ENCODE data around the gene SGMS1. TPM values are rescaled to one million over a fixed set of nuclear protein-coding genes. Genes with fewer than 3 reads are reported as not detected.

SGMS1 gene
- total and polyA plus RNA-seq, 4 donors: 8.9 to 54.3 (median 22.2) TPM

DNA sequence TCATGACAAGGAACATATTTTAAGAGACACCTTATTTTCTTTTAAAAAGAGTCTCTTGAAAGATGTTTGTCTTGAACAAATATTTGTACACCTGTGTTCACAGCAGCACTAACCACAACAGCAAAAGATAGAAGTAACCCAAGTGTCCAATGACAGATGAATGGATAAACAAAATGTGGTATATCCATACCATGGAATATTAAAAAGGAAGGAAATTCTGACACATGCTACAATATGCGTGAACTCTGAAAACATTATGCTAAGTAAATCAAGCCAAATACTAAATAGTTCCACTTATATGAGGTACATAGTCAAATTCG is 17.8 kb downstream of the SGMS1 start:
- intact Hi-C loops (cut with DNase I): no loop called here
- ATAC-seq (ENCODE audit: low FRiP score): no peak
- H3K4me3 ChIP-seq (ENCODE audit: low read length in 2 of 2): no peak overlapping the region
- H3K27me3 ChIP-seq (ENCODE audit: control insufficient read depth in 1 of 2, insufficient read depth in 2 of 2, low read length in 1 of 2): no peaks in the 10 kb centered on the region
- no peak for DNase-seq
- peaks cover 3 to 8% of the 10 kb centered on the region in 2 donors for H3K4me1 ChIP-seq (ENCODE audit: control insufficient read depth in 1 of 2, insufficient read depth in 2 of 2, low read length in 2 of 2)
- no peaks in the 10 kb centered on the region for H3K9me3 ChIP-seq (ENCODE audit: control insufficient read depth, low read length)
- no peaks in the 10 kb centered on the region for H3K36me3 ChIP-seq (ENCODE audit: control insufficient read depth in 1 of 2, insufficient read depth in 2 of 2, low read length in 1 of 2)
- 97 to 98% methylated on average over 2 of the region's 2 CpGs for WGBS, 2 donors
- no peak overlapping the region for H3K27ac ChIP-seq (ENCODE audit: low read depth in 1 of 2, low read length in 2 of 2)

GRCh38 chr10:50605269-50605950 is 18.3 kb downstream of the SGMS1 start:
- Histone ChIP-seq H3K27ac (ENCODE audit: low read depth in 1 of 2, low read length in 2 of 2) (peak overlapping the region in 1 of 2 donors; percentile 33), H3K27me3 (ENCODE audit: control insufficient read depth in 1 of 2, insufficient read depth in 2 of 2, low read length in 1 of 2) (no peaks in the 10 kb centered on the region), H3K9me3 (ENCODE audit: control insufficient read depth, low read length) (no peaks in the 10 kb centered on the region), H3K4me3 (ENCODE audit: low read length in 2 of 2) (no peak overlapping the region), H3K4me1 (ENCODE audit: control insufficient read depth in 1 of 2, insufficient read depth in 2 of 2, low read length in 2 of 2) (peaks cover 3 to 8% of the 10 kb centered on the region in 2 donors), H3K36me3 (ENCODE audit: control insufficient read depth in 1 of 2, insufficient read depth in 2 of 2, low read length in 1 of 2) (no peaks in the 10 kb centered on the region)
- DNase-seq: no peak
- intact Hi-C loops (cut with DNase I): no loop called here
- 0 to 2% methylated on average over 1 of the region's 1 CpG for WGBS, 2 donors
- peak; percentile 84 for ATAC-seq (ENCODE audit: low FRiP score)

DNA sequence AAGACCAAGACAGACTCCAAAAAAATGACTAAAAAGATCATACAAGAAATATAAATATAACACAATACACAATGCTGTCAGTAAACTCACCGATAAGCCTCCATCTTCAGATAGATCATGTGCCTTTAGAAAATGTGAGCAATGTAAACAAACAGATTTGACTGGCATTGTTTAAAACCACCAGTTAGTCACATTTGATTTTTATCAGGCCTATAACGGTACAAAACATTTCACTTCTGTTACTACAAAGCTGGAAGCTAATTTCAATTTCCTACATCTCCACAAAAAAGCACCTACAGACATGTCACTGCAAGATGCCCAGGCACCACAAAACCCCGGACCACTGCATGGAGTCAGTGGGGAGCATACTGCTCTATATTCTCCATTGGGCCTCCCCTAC is 18.9 kb downstream of the SGMS1 start:
- DNase-seq (no peak), ATAC-seq (ENCODE audit: low FRiP score) (no peak)
- no peaks in the 10 kb centered on the region for H3K27me3 ChIP-seq (ENCODE audit: control insufficient read depth in 1 of 2, insufficient read depth in 2 of 2, low read length in 1 of 2)
- WGBS, 2 donors: 13 to 16% methylated on average over 3 of the region's 3 CpGs
- H3K36me3 ChIP-seq (ENCODE audit: control insufficient read depth in 1 of 2, insufficient read depth in 2 of 2, low read length in 1 of 2): no peaks in the 10 kb centered on the region
- no peaks in the 10 kb centered on the region for H3K9me3 ChIP-seq (ENCODE audit: control insufficient read depth, low read length)
- intact Hi-C loops (cut with DNase I): no loop called here
- H3K4me1 ChIP-seq (ENCODE audit: control insufficient read depth in 1 of 2, insufficient read depth in 2 of 2, low read length in 2 of 2): peaks cover 3 to 8% of the 10 kb centered on the region in 2 donors
- peak overlapping the region in 1 of 2 donors; percentile 49 for H3K27ac ChIP-seq (ENCODE audit: low read depth in 1 of 2, low read length in 2 of 2)
- no peak overlapping the region for H3K4me3 ChIP-seq (ENCODE audit: low read length in 2 of 2)

DNA sequence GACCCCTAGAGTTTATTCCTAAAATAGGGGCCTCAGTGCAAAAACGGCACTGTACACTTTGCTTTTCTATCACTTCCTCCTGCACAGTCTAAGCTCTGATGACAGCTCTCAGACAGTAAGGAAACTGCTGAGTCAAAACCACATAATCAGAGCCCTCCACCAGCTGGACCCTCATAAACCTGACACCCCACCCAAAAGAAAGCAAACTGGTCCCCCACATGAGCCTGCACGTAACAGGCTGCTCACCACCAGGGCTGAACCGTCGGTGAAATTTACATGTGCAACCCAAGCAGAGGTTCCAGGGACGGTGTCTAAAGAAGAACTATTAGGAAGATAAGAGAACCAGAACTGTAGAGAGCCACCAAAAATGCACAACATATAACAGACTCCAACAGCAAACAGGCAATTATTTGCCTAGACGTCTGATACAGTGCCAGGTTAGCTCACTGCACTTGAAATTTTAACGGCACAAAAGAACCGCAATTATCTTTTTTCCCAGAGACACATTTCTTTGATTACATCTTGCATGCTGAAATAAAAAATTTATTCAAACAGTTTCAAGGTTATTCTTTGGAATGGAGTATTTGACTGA is 19.6 kb downstream of the SGMS1 start:
- 11 to 16% methylated on average over 8 of the region's 8 CpGs for WGBS, 2 donors
- no peak overlapping the region for H3K4me3 ChIP-seq (ENCODE audit: low read length in 2 of 2)
- no peak overlapping the region for H3K27ac ChIP-seq (ENCODE audit: low read depth in 1 of 2, low read length in 2 of 2)
- intact Hi-C loops (cut with DNase I): no loop called here
- no peaks in the 10 kb centered on the region for H3K27me3 ChIP-seq (ENCODE audit: control insufficient read depth in 1 of 2, insufficient read depth in 2 of 2, low read length in 1 of 2)
- DNase-seq: no peak
- H3K4me1 ChIP-seq (ENCODE audit: control insufficient read depth in 1 of 2, insufficient read depth in 2 of 2, low read length in 2 of 2): peaks cover 3 to 8% of the 10 kb centered on the region in 2 donors
- ATAC-seq (ENCODE audit: low FRiP score): no peak
- H3K9me3 ChIP-seq (ENCODE audit: control insufficient read depth, low read length): no peaks in the 10 kb centered on the region
- H3K36me3 ChIP-seq (ENCODE audit: control insufficient read depth in 1 of 2, insufficient read depth in 2 of 2, low read length in 1 of 2): no peaks in the 10 kb centered on the region

GRCh38 chr10:50603151-50603850 is 20.5 kb downstream of the SGMS1 start:
- peak overlapping the region in 1 of 2 donors; percentile 24 for H3K27ac ChIP-seq (ENCODE audit: low read depth in 1 of 2, low read length in 2 of 2)
- no peaks in the 10 kb centered on the region for H3K27me3 ChIP-seq (ENCODE audit: control insufficient read depth in 1 of 2, insufficient read depth in 2 of 2, low read length in 1 of 2)
- peaks cover 3 to 8% of the 10 kb centered on the region in 2 donors for H3K4me1 ChIP-seq (ENCODE audit: control insufficient read depth in 1 of 2, insufficient read depth in 2 of 2, low read length in 2 of 2)
- intact Hi-C loops (cut with DNase I): no loop called here
- ATAC-seq (ENCODE audit: low FRiP score): no peak
- no peak for DNase-seq
- no peaks in the 10 kb centered on the region for H3K9me3 ChIP-seq (ENCODE audit: control insufficient read depth, low read length)
- H3K36me3 ChIP-seq (ENCODE audit: control insufficient read depth in 1 of 2, insufficient read depth in 2 of 2, low read length in 1 of 2): no peaks in the 10 kb centered on the region
- no peak overlapping the region for H3K4me3 ChIP-seq (ENCODE audit: low read length in 2 of 2)
- WGBS, 2 donors: 59 to 73% methylated on average over 6 of the region's 6 CpGs

DNA sequence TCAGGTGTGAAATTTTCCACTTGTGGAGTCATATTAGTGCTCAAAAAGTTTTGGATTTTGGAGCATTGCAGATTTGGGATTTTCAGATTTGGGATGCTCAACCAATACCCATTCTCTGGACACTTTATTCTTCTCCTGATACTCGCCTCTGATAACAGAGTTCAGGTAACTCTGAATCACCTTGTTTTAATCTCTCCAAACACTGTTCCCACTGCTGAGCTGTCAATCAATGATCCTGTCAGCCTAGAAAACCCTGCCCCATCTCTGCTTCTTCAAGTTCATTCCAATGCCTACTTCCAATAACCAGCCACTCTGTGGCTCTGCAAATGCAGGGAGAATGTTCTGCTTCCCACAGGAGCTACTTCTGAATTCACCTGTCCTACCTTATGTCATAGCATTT is 21.8 kb downstream of the SGMS1 start:
- Histone ChIP-seq H3K27ac (ENCODE audit: low read depth in 1 of 2, low read length in 2 of 2) (no peak overlapping the region), H3K27me3 (ENCODE audit: control insufficient read depth in 1 of 2, insufficient read depth in 2 of 2, low read length in 1 of 2) (no peaks in the 10 kb centered on the region), H3K4me1 (ENCODE audit: control insufficient read depth in 1 of 2, insufficient read depth in 2 of 2, low read length in 2 of 2) (peaks cover 0 to 5% of the 10 kb centered on the region in 2 donors), H3K4me3 (ENCODE audit: low read length in 2 of 2) (no peak overlapping the region), H3K9me3 (ENCODE audit: control insufficient read depth, low read length) (no peaks in the 10 kb centered on the region), H3K36me3 (ENCODE audit: control insufficient read depth in 1 of 2, insufficient read depth in 2 of 2, low read length in 1 of 2) (no peaks in the 10 kb centered on the region)
- ATAC-seq (ENCODE audit: low FRiP score): no peak
- WGBS, 2 donors: 93 to 97% methylated on average over 1 of the region's 1 CpG
- DNase-seq: no peak
- intact Hi-C loops (cut with DNase I): no loop called here

DNA sequence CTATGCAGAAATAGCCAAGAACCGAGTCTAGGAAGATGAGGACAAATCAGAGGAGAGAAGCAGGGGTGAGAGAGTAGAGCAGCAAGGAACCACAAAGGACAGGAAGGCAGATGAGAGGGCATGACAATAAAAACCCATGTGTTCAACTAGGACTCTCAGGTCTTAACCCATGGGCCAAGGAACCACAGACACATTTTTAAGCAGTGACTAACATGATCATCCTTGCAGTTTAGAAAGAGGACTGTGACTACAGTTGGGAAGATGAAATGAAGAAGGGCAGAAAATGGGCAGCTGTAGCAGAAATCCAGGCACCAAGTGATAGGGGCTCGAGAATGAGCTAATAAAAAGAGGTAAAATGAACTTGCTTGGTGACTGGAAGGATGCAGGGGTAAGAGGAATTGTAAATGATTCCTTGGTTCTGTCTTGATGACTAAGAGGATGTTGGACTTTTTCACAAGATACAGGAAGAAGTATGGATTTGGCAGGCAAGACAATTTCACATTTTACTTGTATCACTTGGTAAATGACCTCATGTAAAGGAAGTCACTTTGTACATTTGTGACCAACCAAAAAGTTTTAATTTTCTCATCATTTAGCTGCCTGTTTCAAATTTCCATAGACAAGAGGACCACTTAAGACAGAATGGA is 22.8 kb downstream of the SGMS1 start:
- H3K4me3 ChIP-seq (ENCODE audit: low read length in 2 of 2): no peak overlapping the region
- no peaks in the 10 kb centered on the region for H3K36me3 ChIP-seq (ENCODE audit: control insufficient read depth in 1 of 2, insufficient read depth in 2 of 2, low read length in 1 of 2)
- no peak for DNase-seq
- no peaks in the 10 kb centered on the region for H3K27me3 ChIP-seq (ENCODE audit: control insufficient read depth in 1 of 2, insufficient read depth in 2 of 2, low read length in 1 of 2)
- intact Hi-C loops (cut with DNase I): no loop called here
- no peak overlapping the region for H3K27ac ChIP-seq (ENCODE audit: low read depth in 1 of 2, low read length in 2 of 2)
- WGBS, 2 donors: 92 to 93% methylated on average over 2 of the region's 2 CpGs
- H3K4me1 ChIP-seq (ENCODE audit: control insufficient read depth in 1 of 2, insufficient read depth in 2 of 2, low read length in 2 of 2): peaks cover 2 to 5% of the 10 kb centered on the region in 2 donors
- no peak for ATAC-seq (ENCODE audit: low FRiP score)
- no peaks in the 10 kb centered on the region for H3K9me3 ChIP-seq (ENCODE audit: control insufficient read depth, low read length)

GRCh38 chr10:50600286-50600685 is 23.5 kb downstream of the SGMS1 start:
- Histone ChIP-seq H3K4me3 (ENCODE audit: low read length in 2 of 2) (no peak overlapping the region), H3K9me3 (ENCODE audit: control insufficient read depth, low read length) (no peaks in the 10 kb centered on the region), H3K36me3 (ENCODE audit: control insufficient read depth in 1 of 2, insufficient read depth in 2 of 2, low read length in 1 of 2) (no peaks in the 10 kb centered on the region), H3K27ac (ENCODE audit: low read depth in 1 of 2, low read length in 2 of 2) (no peak overlapping the region), H3K4me1 (ENCODE audit: control insufficient read depth in 1 of 2, insufficient read depth in 2 of 2, low read length in 2 of 2) (peaks cover 2 to 5% of the 10 kb centered on the region in 2 donors), H3K27me3 (ENCODE audit: control insufficient read depth in 1 of 2, insufficient read depth in 2 of 2, low read length in 1 of 2) (no peaks in the 10 kb centered on the region)
- no peak for DNase-seq
- WGBS, 2 donors: 88 to 90% methylated on average over 1 of the region's 1 CpG
- intact Hi-C loops (cut with DNase I): no loop called here
- ATAC-seq (ENCODE audit: low FRiP score): no peak

Data from aorta (tissue), 5 donors.